DMS53 treated with DMSO at 0.1 percent for 48 hours (cell line): Measurements from ENCODE around the gene NNT.

ENCODE experiments used
- DNase-seq: peaks from one replicate; lab custom pipeline; 2025; ENCODE audit not compliant: unreplicated experiment; lab: John Stamatoyannopoulos, UW

Gene NNT

DNA sequence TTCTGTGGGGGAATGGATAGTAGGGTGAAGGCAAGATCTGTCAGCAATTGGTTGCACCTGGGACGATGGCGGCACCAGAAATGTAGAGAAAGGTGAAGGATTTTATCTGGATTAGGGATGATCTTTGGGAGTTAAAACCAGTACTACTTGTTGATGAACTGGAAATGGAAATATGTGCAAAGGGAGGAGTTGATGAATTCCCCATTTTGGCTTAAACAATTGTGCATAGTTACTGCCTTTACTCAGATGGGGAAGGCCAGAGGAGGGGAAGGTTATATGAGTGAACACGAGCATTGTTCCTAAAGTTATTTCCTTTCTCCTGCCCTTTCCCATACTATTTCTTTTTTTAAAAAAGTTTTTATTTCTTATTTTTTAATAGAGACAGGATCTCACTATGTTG lies 19.1 kb downstream of the NNT start:
- no peak for DNase-seq

GRCh38 chr5:43623048-43623680 lies 20.2 kb downstream of the NNT start:
- DNase-seq: no peak

DNA sequence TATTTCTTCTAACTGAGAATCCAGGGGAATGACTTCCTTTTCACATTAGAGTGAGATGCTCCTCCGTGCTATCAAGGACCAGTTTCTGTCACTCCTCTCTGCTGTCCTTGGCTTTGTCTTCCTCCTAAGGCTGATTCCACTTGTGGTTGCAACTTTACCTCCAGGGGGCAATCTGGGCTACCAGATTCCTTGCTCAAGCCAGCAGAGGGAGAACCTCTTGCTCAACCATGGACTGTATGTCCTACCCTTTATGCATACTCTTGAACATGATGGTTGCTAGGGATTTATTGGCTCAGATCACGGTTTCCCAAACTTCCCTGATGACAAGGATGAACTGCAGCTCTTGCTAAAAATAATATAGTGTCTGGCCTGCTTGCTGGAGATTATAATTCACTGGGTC lies 24.0 kb downstream of the NNT start:
- no peak for DNase-seq

- peak; percentile 41 for DNase-seq
Observed at GRCh38 chr5:43631182-43631910, 28.4 kb downstream of the NNT start.

GRCh38 chr5:43634621-43635020 lies 31.6 kb downstream of the NNT start:
- no peak for DNase-seq

GRCh38 chr5:43635374-43635773 lies 32.4 kb downstream of the NNT start:
- no peak for DNase-seq

DNA sequence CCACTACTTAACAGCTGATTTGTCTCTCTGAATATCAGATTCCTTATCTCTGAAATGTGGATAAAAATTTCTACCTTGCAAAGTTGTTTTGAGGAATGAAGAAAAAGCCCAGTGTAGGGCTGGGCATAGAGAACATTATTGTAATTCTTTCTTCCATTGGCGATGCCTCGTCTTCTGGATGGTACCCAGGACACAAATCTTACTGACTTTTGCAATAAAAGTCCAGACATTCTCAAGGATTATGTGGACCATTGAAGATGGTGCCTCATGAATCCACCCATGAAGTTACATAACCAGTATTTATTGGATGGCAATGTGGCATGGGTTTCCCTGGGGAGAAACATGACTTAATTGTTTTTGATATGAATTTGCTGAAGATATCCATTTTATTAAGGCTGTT lies 33.1 kb downstream of the NNT start:
- no peak for DNase-seq

GRCh38 chr5:43637416-43637815 lies 34.4 kb downstream of the NNT start:
- DNase-seq: no peak

- no peak for DNase-seq
Observed at GRCh38 chr5:43638107-43638506, 35.1 kb downstream of the NNT start.

GRCh38 chr5:43638546-43638945 lies 35.6 kb downstream of the NNT start:
- no peak for DNase-seq

GRCh38 chr5:43639566-43639965 lies 36.6 kb downstream of the NNT start:
- no peak for DNase-seq

DNA sequence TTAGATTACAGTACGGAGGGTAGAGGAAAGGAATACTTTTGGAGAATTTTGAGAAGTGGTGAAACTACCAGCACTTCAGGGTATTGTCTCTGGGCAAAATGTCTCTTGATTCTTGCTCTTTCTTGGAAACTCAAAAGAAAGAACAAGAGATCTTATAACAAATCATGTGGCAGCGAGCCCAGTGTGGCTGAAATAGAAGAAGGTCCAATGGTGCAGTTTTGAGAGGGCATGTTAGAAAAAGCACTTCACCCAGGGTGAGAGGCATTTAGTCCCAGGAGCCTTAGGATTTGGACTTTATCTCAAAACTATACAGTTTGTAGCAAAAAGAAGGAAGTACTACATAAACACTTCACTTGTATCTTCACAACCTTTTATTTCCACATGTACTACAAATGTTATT lies 39.4 kb downstream of the NNT start:
- no peak for DNase-seq

- DNase-seq: no peak
Observed at GRCh38 chr5:43643327-43643726, 40.3 kb downstream of the NNT start.

GRCh38 chr5:43643750-43644149 lies 40.8 kb downstream of the NNT start:
- DNase-seq: no peak

DNA sequence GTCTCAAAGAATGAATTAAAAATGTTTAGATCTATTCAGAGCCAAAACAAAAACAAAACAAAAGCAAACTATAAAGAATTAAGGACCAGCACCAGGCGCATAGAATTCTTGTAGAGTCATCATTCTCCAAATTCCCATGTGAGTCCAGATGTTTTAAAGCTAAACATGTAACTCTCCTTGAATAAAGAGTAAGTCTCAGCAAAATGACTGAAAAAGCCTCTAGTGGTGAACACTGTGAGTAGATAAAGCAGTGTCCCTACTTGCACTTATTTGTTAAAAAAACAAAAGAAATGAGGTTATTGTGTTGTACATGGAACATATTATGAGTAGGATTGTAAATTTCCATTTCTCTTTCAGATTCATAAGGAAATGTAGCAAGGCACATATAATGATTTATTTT lies 44.0 kb downstream of the NNT start:
- no peak for DNase-seq

DNA sequence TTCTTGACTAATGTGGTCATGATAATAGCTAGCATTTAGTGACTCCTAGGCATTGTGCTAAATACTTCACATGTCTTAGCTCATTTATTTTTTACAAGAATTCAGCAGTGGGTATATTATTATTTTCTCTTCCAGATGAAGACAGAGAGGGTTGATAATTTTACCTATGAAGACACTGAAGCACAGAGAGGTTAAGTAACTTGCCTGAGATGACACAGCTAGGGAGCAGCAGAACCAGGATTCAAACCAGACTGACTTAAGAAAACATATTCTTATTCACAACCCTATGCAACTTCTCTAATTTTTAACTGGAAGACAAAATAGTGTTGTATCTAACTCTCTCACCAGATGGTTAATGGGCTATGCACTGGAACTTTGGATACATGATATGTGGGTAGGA lies 44.8 kb downstream of the NNT start:
- no peak for DNase-seq

DNA sequence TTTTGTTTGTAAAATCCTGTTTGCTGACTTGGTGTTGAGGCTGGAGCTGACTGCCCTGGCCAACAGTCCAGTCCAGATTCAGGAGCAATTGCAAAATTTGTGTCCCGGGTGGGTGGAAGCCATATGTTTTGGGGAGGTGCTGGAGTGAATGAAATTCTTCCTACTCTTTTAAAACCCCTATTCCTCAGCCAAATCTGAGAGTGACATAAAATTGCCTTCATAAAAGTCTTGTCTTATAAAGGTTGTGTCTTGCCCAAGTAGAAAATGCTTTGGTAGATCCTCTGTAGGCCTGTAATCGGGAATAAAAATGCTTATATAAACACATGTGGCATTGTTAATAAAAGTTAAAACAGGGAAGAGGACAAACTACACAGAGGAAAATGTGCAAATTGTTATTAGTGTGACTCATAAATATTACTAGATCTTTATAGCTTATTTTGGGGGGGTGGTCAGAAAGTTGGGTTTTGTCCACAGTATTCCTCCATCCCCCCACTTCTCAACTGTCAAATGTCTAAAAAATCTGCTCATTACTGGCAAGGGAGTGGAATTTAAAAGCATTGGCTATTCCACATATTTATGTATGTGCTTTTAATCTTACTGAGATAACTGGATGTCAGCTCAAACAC lies 45.6 kb downstream of the NNT start:
- DNase-seq: no peak

DNA sequence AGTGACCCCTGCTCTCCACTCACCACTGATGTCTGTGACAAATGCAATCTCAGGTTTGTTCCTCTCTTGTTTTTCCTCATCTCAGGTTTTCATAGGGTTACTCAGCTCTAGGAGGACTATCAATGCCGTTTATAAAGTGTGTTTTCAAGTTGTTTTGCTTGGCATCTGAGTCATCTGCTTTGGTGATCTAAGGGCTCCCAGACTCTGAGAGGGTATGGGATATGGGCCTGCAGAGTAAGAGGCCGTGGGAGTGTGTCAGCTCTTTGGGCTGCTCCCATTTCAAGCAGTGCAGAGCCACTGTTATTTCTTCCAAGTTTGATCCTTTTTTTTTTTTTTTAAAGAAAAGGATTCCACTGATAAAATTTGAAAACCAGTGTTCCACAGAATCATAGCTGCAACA lies 46.3 kb downstream of the NNT start:
- DNase-seq: no peak

DNA sequence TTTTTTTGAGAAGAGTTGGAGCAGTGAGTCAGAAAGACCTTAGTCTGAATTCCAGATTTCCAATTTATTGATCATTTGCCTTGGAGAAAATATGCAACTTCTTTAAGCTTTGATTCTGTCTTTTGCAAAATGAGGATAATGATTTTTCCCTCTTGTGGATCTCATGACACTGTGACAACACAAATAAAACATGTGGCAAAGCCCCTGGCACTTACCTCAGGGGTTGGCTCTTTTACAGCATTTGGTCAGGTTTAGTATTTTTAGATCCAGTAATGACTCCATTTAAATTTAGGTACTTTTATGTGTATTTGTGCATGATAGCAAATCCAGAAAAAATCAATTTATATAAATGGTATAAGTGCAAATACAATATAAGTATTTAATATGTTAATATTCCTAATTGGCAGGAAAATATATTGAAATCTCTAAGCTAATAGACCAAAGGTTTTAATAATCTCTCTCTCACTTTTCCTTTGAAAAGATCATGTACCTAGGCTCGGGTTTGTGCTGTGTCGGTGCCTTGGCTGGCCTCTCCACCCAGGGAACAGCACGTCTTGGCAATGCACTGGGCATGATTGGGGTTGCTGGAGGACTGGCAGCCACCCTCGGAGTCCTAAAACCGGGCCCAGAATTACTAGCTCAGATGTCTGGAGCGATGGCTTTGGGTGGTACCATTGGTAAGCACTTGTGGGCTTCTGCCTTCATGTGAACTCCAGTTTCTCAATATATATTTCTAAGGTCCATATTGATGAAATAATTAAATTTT lies 49.7 kb downstream of the NNT start:
- no peak for DNase-seq

DNA sequence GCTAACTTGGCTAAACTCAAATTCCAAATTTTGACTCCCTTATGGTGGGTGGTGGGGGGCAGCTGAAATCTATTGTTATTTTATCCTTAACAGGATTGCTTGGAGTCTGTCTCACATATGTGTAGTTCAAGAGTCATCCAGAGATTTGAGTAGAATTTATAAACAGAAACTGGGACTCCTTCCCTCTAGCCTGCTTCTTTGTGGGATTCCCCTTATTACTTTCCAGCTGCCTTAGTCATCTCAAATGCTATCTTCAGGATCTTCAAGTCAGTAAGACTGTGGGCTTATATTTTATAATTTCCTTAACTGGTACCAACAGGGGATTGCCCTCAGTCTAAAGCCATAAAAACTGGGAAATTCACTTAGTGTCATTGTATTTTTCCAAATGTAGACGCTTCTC lies 55.5 kb downstream of the NNT start:
- no peak for DNase-seq

DNA sequence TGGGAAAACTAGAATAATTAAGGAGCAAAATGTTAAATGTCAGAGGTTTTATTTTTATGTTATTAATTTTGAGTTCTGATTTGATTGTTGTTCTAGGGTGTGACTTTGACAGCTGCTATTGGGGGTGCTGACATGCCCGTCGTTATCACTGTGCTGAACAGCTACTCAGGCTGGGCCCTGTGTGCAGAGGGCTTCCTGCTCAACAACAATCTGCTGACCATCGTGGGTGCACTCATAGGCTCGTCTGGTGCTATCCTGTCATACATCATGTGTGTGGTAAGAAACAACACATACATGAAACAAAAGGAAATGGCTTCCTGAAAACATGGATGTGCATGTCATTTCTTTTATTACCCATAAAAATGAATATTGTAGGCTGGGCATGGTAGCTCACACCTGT lies 56.1 kb downstream of the NNT start:
- no peak for DNase-seq

DNA sequence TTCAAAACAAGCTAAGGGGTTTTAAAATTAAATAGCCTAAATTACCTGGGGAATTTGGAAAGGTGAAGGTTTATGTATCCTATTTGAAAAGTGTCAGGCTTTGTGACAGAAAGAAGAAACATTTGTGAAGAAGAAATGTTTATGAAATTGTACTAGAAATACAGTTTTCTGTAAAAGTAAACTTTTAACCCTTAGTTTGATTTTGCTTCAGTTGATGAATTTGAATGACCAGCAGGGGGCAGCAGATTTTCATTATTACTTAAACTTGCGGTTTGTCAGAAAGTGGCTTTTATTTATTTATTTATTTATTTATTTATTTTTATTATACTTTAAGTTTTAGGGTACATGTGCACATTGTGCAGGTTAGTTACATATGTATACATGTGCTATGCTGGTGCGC lies 58.1 kb downstream of the NNT start:
- no peak for DNase-seq
